Esophagus muscularis mucosa (tissue), 3 donors: ENCODE data around the gene C17orf114.

Experiments used
- CTCF ChIP-seq, 3 experiments: fragments of 200-600 bp in 2 of 3; fragments of 450-650 bp in 1 of 3; sonication (generic) in 2 of 3; IDR thresholded peaks; one replicate each; pipeline ENCODE4 v1.5.1; 2017 to 2019; ENCODE audit warnings: antibody characterized with exemption in 3 of 3, mild to moderate bottlenecking in 2 of 3, moderate library complexity in 1 of 3
- POLR2A ChIP-seq: fragments of 450-650 bp; IDR thresholded peaks from one replicate; pipeline ENCODE4 v1.6.1; 2017; ENCODE audit warnings: antibody characterized with exemption, moderate library complexity, mild to moderate bottlenecking, low read depth

GRCh38 chr17:4786106-4786511 lies 16.0 kb downstream of the C17orf114 start, which contains the start of gene VMO1:
- TF ChIP-seq CTCF (IDR thresholded peaks at IDR 0.05) (no peak), POLR2A (no peak)
